ENCODE measurements around the gene XCL2. TPM values are rescaled to one million over a fixed set of nuclear protein-coding genes. Genes with fewer than 3 reads are reported as not detected.
"Not testable (repeated sequence)": the region's sequence is repeated elsewhere in the genome, so short reads cannot be mapped to it uniquely, and the experiment has no call there.

The XCL2 gene
- total RNA-seq, 1 experiment from 2014 or later, result not detected

GRCh38 chr1:168585191-168585590 lies 41.4 kb upstream of the XCL2 start:
- TF ChIP-seq CTCF (IDR thresholded peaks at IDR 0.05; ENCODE audit: unreplicated experiment), result no peak
- peaks cover 7% of the 10 kb centered on the region for H3K9me3 Mint-ChIP-seq (ENCODE audit: low read depth, unreplicated experiment)
- CTCF ChIA-PET, result no interaction called here
- no peaks in the 10 kb centered on the region for H3K36me3 Mint-ChIP-seq (ENCODE audit: insufficient read depth, unreplicated experiment)
- DNase-seq, result no peak
- no peaks in the 10 kb centered on the region for H3K4me1 Mint-ChIP-seq (ENCODE audit: low read depth, unreplicated experiment)
- no TSS peak for BruUV-seq (replicated peaks)
- H3K27ac Mint-ChIP-seq (ENCODE audit: unreplicated experiment), result no peak overlapping the region
- intact Hi-C loops (cut with micrococcal nuclease; ENCODE audit: unreplicated experiment), result no loop called here
- no peak overlapping the region for H3K4me3 Mint-ChIP-seq (ENCODE audit: low read depth, unreplicated experiment)
- no peaks in the 10 kb centered on the region for H3K27me3 Mint-ChIP-seq (ENCODE audit: unreplicated experiment)

- Mint-ChIP-seq H3K36me3 (ENCODE audit: insufficient read depth, unreplicated experiment) (no peaks in the 10 kb centered on the region), H3K4me3 (ENCODE audit: low read depth, unreplicated experiment) (no peak overlapping the region), H3K27ac (ENCODE audit: unreplicated experiment) (no peak overlapping the region), H3K27me3 (ENCODE audit: unreplicated experiment) (no peaks in the 10 kb centered on the region), H3K4me1 (ENCODE audit: low read depth, unreplicated experiment) (no peaks in the 10 kb centered on the region), H3K9me3 (ENCODE audit: low read depth, unreplicated experiment) (peaks cover 7% of the 10 kb centered on the region)
- CTCF ChIA-PET, result no interaction called here
- no peak for DNase-seq
- BruUV-seq (replicated peaks), result no TSS peak
- intact Hi-C loops (cut with micrococcal nuclease; ENCODE audit: unreplicated experiment), result no loop called here
- no peak for TF ChIP-seq CTCF (IDR thresholded peaks at IDR 0.05; ENCODE audit: unreplicated experiment)
Measured at GRCh38 chr1:168583571-168583970, 39.8 kb upstream of the XCL2 start.

- no peaks in the 10 kb centered on the region for H3K27me3 Mint-ChIP-seq (ENCODE audit: unreplicated experiment)
- intact Hi-C loops (cut with micrococcal nuclease; ENCODE audit: unreplicated experiment), result no loop called here
- DNase-seq, result no peak
- no peaks in the 10 kb centered on the region for H3K36me3 Mint-ChIP-seq (ENCODE audit: insufficient read depth, unreplicated experiment)
- H3K4me3 Mint-ChIP-seq (ENCODE audit: low read depth, unreplicated experiment), result no peak overlapping the region
- H3K4me1 Mint-ChIP-seq (ENCODE audit: low read depth, unreplicated experiment), result no peaks in the 10 kb centered on the region
- no TSS peak for BruUV-seq (replicated peaks)
- CTCF ChIA-PET, result no interaction called here
- H3K27ac Mint-ChIP-seq (ENCODE audit: unreplicated experiment), result no peak overlapping the region
- TF ChIP-seq CTCF (IDR thresholded peaks at IDR 0.05; ENCODE audit: unreplicated experiment), result no peak
- H3K9me3 Mint-ChIP-seq (ENCODE audit: low read depth, unreplicated experiment), result peaks cover 3% of the 10 kb centered on the region
Measured at GRCh38 chr1:168582688-168583336, 39.0 kb upstream of the XCL2 start.

GRCh38 chr1:168581817-168582572 lies 38.2 kb upstream of the XCL2 start:
- DNase-seq, result no peak
- intact Hi-C loops (cut with micrococcal nuclease; ENCODE audit: unreplicated experiment), result no loop called here
- Mint-ChIP-seq H3K9me3 (ENCODE audit: low read depth, unreplicated experiment) (no peaks in the 10 kb centered on the region), H3K4me3 (ENCODE audit: low read depth, unreplicated experiment) (no peak overlapping the region), H3K36me3 (ENCODE audit: insufficient read depth, unreplicated experiment) (no peaks in the 10 kb centered on the region), H3K4me1 (ENCODE audit: low read depth, unreplicated experiment) (no peaks in the 10 kb centered on the region), H3K27ac (ENCODE audit: unreplicated experiment) (no peak overlapping the region), H3K27me3 (ENCODE audit: unreplicated experiment) (no peaks in the 10 kb centered on the region)
- CTCF ChIA-PET, result no interaction called here
- BruUV-seq (replicated peaks), result no TSS peak
- TF ChIP-seq CTCF (IDR thresholded peaks at IDR 0.05; ENCODE audit: unreplicated experiment), result no peak

GRCh38 chr1:168580991-168581390 lies 37.2 kb upstream of the XCL2 start:
- intact Hi-C loops (cut with micrococcal nuclease; ENCODE audit: unreplicated experiment); H3K4me1 Mint-ChIP-seq (ENCODE audit: low read depth, unreplicated experiment); H3K9me3 Mint-ChIP-seq (ENCODE audit: low read depth, unreplicated experiment); H3K36me3 Mint-ChIP-seq (ENCODE audit: insufficient read depth, unreplicated experiment); DNase-seq; H3K27me3 Mint-ChIP-seq (ENCODE audit: unreplicated experiment); BruUV-seq (replicated peaks); H3K4me3 Mint-ChIP-seq (ENCODE audit: low read depth, unreplicated experiment); H3K27ac Mint-ChIP-seq (ENCODE audit: unreplicated experiment); CTCF ChIA-PET: not testable (repeated sequence)

- H3K4me1 Mint-ChIP-seq (ENCODE audit: low read depth, unreplicated experiment); H3K27ac Mint-ChIP-seq (ENCODE audit: unreplicated experiment); DNase-seq; CTCF ChIA-PET; H3K9me3 Mint-ChIP-seq (ENCODE audit: low read depth, unreplicated experiment); H3K36me3 Mint-ChIP-seq (ENCODE audit: insufficient read depth, unreplicated experiment); intact Hi-C loops (cut with micrococcal nuclease; ENCODE audit: unreplicated experiment); H3K27me3 Mint-ChIP-seq (ENCODE audit: unreplicated experiment); BruUV-seq (replicated peaks); H3K4me3 Mint-ChIP-seq (ENCODE audit: low read depth, unreplicated experiment): not testable (repeated sequence)
Measured at GRCh38 chr1:168580290-168580689, 36.5 kb upstream of the XCL2 start.

All from Calu3 (cell line).